HG02571 (cell line): Measurements from ENCODE around the gene DCUN1D4.
A peak's percentile ranks its signal among the peaks of the same experiment; 100 is the strongest.

Source experiments
- ATAC-seq: cut with Tn5 transposase; IDR thresholded peaks from one replicate; pipeline ENCODE4 v1.9.1; 2021; ENCODE audit warnings: mild to moderate bottlenecking, moderate library complexity; ENCODE audit not compliant: unreplicated experiment

Gene DCUN1D4

GRCh38 chr4:51842554-51843308 is at the start of gene DCUN1D4:
TSS of gene DCUN1D4 (plus strand) at chr4:51843153. CDS start at chr4:51843243, 90 bp downstream.
- ATAC-seq = peak; percentile 96

DNA sequence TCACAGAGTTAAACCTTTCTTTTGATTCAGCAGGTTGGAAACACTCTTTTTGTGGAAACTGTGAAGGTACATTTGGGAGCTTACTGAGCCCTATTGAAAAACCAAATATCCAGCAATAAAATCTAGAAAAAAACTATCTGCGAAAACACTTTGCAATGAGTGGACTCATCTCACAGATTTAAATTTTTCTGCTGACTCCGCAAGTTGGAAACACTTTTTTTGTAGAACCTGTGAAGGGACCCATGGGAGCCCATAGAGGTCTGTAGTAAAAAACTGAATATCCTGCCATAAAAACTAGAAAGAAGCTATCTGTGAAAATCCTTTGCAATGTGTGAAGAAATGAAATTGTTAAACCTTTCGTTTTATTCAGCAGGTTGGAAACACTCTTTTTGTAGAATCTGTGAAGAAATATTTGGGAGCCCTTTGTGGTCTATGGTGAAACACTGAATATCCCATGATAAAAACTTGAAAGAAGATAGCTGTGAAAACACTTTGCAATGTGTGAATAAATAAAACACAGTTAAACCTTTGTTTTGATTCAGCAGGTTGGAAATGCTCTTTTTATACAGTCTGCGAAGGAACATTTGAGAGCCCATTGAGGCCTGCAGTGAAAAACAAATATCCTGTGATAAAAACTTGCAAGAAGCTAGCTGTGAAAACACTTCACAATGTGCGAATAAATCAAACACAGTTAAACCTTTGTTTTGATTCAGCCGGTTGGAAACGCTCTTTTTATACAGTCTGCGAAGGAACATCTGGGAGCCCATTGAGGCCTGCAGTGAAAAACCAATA is 22.3 kb upstream of the DCUN1D4 start:
- no peak for ATAC-seq

DNA sequence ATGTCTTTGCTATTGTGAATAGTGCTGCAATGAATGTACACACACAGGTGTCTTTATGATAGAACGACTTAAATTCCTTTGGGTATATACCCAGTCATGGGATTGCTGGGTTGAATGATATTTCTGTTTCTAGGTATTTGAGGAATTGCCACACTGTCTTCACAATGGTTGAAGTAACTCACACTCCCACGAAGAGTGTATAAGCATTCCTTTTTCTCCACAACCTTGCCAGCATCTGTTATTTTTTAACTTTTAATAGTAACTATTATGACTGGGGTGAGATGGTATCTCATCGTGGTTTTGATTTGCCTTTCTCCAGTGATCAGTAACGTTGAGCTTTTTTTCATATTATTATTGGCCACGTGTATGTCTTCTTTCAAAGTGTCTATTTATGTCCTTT is 17.6 kb upstream of the DCUN1D4 start:
- no peak for ATAC-seq

GRCh38 chr4:51830156-51830720 is 12.7 kb upstream of the DCUN1D4 start:
- no peak for ATAC-seq

DNA sequence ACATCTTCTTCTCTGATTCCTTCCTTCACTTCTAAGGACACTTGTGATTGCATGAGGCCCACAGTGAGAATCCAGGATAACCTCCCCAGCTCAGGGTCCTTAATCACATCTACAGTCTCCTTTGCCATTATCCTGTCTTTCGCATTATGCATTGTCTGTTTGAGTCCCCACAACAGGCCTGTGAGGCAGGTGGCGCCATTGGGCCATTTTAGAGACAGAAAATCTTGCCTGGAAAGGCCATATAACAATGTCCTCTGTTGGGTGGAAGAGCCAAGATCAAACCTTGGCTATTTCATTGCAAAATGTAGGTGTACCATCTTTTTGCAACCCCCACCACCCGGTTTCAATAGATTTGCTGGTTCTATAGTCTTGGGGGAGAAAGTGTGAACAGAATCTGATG is 11.8 kb upstream of the DCUN1D4 start:
- ATAC-seq = peak; percentile 74

- no peak for ATAC-seq
Observed at GRCh38 chr4:51833236-51833635, 9.7 kb upstream of the DCUN1D4 start.

DNA sequence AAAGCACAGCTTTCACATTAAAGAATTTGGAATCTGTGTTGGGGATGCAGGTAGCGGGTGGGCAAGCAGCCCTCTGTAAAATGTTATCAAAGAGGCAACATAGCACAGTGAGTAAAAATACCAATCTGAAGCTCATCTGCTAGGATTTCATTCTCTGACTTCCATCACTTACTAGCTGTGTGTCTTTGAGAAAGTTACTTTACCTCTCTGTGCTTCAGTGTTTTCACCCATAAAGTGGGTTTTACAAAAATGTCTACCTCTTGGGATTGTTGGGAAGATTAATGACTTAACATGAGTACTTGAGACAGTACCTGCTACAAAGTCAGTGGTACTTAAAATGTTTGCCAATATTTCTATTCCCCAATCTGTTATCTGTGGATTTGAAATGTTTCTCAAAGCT is 7.9 kb upstream of the DCUN1D4 start:
- ATAC-seq = no peak

GRCh38 chr4:51835855-51836254 is 7.1 kb upstream of the DCUN1D4 start:
- no peak for ATAC-seq

DNA sequence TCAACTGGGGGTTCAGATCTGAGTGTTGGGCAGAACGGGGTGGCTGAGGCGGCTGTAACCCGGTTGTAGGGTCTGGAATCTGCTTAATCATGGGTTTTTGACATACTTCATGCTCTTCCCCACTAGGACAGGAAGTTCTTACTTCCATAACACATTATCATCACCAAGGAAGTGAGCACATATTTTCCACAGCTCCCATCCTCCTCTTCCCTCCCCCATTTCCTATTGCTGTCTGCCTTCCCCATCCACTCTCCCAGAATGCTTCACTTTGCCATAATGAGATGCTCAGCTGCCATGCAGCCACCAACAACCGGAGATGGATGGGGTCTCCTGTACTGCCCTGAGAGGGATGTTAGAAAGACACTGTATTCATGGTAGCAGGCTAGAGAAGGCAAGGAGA is 6.4 kb upstream of the DCUN1D4 start:
- no peak for ATAC-seq

GRCh38 chr4:51840781-51841180 is 2.2 kb upstream of the DCUN1D4 start:
- no peak for ATAC-seq

DNA sequence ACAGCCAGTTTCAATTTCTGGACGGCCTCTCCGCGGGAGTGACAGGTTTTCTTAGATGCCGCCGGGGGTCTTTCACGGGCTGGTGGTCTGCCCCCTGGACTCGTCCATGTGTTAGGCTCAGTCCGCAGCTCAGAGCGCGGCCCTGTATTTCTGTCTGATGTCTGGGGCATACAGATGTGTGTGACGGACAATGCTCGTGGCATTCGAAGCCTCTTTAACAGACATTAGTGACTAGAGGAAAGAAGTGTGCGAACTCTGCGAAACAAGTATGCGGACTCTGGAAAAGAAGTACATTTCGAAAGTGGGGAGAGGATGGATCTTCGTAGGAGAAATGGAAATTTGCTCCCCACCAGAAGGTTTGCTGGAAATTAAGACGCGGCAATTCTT is 793 bp upstream of the DCUN1D4 start:
- no peak for ATAC-seq

DNA sequence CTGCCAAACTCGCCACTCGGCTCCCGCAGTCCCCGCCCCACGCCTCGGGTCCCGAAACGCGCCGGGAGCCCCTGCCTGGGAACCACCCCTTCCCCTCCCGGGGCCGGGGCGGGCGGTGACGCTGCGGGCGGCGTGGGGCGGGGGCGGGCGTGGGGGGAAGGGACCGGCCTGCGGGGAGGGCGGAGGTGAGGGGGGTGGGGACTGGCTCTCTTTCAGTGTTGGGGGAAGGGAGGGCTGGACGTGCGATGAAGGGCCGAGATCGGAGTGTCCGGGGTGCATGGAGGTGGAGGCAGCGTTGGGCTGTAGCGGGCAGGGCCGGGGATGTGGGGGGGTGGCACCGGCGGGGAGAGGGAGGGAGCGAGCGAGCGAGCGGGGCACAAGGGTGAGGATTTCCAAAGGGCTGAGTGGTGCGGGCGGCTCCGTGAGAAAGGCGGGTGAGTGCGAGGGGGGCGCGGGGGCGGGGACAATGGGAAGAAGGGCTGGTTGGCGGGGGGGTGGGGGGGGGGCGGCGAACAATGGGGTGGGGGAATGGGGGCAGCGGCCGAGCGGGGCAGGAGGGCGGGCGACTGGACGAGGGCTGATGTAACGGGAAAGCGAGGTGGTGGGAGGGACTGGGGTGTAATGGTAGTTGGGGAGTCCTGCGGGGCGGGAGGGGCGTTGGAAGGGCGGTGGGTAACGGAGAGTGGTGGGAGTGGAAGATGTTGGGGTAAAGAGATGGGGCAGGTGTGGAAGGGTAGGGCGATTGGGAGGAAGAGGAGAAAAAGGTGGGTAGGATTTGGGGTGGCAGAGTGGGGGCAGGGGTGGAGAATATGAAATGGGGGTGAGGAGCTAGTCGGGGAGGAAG is 578 bp downstream of the DCUN1D4 start:
- ATAC-seq = peak; percentile 25

DNA sequence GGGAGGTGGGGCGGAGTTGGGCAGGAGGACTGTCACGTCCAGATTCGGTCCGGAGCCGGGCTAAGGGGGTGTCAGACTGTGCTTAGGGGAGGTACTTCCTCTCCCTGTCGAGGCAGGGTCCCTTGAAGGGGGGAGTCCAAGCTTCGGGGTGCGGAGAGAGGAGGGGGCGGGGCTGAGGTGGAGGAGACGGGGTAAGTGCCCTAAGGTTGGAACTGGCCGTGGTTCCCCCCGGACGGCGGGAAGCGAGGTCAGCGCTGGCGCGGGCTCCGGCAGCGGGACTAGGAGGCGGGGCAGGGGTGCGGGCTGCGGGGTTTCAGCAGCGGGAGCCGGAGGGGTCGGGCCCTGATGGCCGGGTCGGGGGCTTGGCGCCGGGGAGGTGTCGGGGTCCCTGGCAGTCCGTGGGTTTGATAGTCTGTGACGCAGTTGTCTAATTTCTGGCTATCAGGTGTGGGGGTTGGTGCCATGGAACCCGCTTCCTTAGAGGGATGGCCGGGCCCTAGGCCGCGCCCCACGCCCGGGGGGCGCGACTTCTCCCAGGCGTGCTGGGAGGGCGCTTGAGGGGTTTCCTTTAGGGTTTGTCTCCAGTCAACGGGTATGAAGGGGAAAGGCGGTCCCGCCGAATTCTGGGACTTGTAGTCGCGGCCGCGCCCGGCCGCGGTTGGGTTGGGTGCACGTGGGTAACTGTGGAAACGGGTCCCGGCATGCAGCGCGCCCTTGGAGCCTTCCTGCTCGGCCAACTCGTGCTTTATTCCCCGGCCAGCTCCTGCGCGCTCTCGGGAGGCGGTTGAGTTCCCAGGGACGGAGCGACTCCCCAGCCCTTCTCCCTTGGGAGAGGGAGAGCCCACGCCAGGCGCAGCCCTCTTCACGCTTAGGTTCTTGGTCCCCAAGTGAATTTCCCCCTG is 1.5 kb downstream of the DCUN1D4 start:
- peak; percentile 28 for ATAC-seq

DNA sequence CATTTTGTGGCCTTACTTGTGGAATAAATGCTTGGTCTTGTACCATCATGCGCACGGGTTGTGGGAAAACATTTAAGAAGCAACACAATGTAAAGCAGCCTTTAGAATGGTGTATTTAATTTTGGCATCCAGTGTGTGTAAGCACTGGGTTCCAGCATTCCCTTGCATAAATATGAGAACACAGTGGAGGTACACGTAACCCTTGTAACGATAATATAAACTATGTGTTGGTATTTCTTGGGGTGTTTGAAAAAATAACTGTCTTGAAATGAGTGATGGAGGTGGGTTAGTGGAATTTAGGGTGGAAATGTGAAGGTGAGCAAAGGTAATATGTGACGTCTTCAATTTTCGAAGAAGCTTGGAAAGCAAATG is 2.1 kb downstream of the DCUN1D4 start:
- no peak for ATAC-seq

DNA sequence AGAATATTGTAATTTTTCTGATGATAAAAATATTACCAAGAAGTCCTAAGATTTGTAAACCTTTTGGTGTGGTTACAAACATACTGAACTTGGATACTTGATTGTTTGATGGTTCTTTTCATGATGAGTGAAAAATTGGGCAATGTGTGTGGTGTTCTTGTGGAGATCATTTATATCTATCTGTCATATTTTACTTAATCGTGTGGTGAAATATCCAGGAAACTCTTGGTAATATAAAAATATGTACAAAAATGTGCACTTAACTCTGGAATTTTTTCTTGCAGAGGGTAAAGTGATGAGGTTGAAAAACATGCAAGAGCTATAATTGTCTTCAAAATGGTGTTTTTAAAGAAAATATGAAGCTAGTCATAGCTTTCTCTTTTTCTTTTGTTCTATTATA is 2.8 kb downstream of the DCUN1D4 start:
- ATAC-seq = no peak

DNA sequence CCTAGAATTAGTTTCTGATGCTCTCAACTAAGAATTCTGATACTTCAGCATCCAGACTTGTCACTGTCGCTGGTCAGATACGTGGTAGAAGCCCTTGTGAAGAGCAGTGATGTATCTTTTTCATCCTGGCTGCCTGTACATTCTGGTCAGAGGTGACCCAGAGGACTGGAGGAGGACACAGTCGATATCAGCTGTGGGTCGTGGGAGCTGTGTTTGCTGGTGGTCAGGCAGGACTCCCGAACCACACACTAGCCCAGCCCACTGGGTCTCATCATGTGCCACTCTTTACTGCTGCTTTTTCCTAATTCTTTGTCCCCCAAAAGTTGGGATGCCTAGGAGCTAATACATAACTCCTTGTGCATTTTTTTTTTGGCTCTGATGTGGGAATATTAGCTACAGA is 6.5 kb downstream of the DCUN1D4 start:
- ATAC-seq = no peak

GRCh38 chr4:51850294-51850693 is 7.3 kb downstream of the DCUN1D4 start:
- ATAC-seq = no peak

GRCh38 chr4:51851090-51851936 is 8.4 kb downstream of the DCUN1D4 start:
- ATAC-seq = no peak

- ATAC-seq = no peak
Observed at GRCh38 chr4:51851937-51852290, 9.0 kb downstream of the DCUN1D4 start.
